ENCODE results near the gene IRX5. TPM values are rescaled to one million over a fixed set of nuclear protein-coding genes. Genes with fewer than 3 reads are reported as not detected.

The IRX5 gene
- total RNA-seq, 1 experiment from 2014 or later, result 0.86 TPM

GRCh38 chr16:54926166-54926838, 4.4 kb upstream of the IRX5 start:
- POLR2A ChIA-PET, result no interaction called here
- TF ChIP-seq, protein P1, sequence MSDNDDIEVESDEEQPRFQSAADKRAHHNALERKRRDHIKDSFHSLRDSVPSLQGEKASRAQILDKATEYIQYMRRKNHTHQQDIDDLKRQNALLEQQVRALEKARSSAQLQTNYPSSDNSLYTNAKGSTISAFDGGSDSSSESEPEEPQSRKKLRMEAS (IDR thresholded peaks at IDR 0.05), result no peak
- TF ChIP-seq RAD21 (IDR thresholded peaks at IDR 0.05; ENCODE audit: low read depth) (no peak), TCF7L2 (IDR thresholded peaks at IDR 0.05; ENCODE audit: borderline replicate concordance, extremely low read depth, insufficient read depth, insufficient read length) (no peak), ZFX (IDR thresholded peaks at IDR 0.05) (no peak), EZH2 (IDR thresholded peaks at IDR 0.05) (no peak), CEBPB (IDR thresholded peaks at IDR 0.05; ENCODE audit: low read depth) (no peak), REST (IDR thresholded peaks at IDR 0.05; ENCODE audit: low read depth) (no peak), ATF3 (IDR thresholded peaks at IDR 0.05) (no peak), YY1 (IDR thresholded peaks at IDR 0.05; ENCODE audit: extremely low read depth, insufficient replicate concordance, low read depth, low read length) (no peak), POLR2AphosphoS5 (IDR thresholded peaks at IDR 0.05; ENCODE audit: low read depth, low read length) (no peak), ZNF274 (IDR thresholded peaks at IDR 0.05; ENCODE audit: low read depth, low read length) (no peak), JUND (IDR thresholded peaks at IDR 0.05) (no peak), EGR1 (IDR thresholded peaks at IDR 0.05; ENCODE audit: low read depth) (no peak), POLR2A (IDR thresholded peaks at IDR 0.05; ENCODE audit: borderline replicate concordance, extremely low read depth, insufficient read depth, insufficient read length) (no peak), ZBTB33 (IDR thresholded peaks at IDR 0.05; ENCODE audit: extremely low read depth, insufficient replicate concordance, low read length) (no peak), FOSL1 (IDR thresholded peaks at IDR 0.05; ENCODE audit: low read depth) (no peak), ELF1 (IDR thresholded peaks at IDR 0.05; ENCODE audit: borderline replicate concordance, low read depth) (no peak), SIN3A (IDR thresholded peaks at IDR 0.05; ENCODE audit: low read depth) (no peak), SRF (IDR thresholded peaks at IDR 0.05; ENCODE audit: low read depth) (no peak)
- TF ChIP-seq, protein P2, sequence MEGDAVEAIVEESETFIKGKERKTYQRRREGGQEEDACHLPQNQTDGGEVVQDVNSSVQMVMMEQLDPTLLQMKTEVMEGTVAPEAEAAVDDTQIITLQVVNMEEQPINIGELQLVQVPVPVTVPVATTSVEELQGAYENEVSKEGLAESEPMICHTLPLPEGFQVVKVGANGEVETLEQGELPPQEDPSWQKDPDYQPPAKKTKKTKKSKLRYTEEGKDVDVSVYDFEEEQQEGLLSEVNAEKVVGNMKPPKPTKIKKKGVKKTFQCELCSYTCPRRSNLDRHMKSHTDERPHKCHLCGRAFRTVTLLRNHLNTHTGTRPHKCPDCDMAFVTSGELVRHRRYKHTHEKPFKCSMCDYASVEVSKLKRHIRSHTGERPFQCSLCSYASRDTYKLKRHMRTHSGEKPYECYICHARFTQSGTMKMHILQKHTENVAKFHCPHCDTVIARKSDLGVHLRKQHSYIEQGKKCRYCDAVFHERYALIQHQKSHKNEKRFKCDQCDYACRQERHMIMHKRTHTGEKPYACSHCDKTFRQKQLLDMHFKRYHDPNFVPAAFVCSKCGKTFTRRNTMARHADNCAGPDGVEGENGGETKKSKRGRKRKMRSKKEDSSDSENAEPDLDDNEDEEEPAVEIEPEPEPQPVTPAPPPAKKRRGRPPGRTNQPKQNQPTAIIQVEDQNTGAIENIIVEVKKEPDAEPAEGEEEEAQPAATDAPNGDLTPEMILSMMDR (IDR thresholded peaks at IDR 0.05 in 2 of 3, conservative IDR thresholded peaks at IDR 0.05 in 1 of 3; ENCODE audit: borderline replicate concordance in 1 of 3, insufficient read depth in 1 of 3, low read depth in 2 of 3, low read length in 2 of 3), result no peak
- ATAC-seq (no peak), DNase-seq (ENCODE audit: low read depth, low spot score) (no peak)
- no peak overlapping the region for H3K4me3 ChIP-seq (replicated peaks in 1 of 2; ENCODE audit: low read depth in 1 of 2, low read length in 2 of 2)
- CTCF ChIA-PET, result no interaction called here
- BruUV-seq (replicated peaks), result no TSS peak
- no peaks in the 10 kb centered on the region for H3K36me3 ChIP-seq (ENCODE audit: control insufficient read depth in 1 of 2, insufficient read depth in 2 of 2, low read length in 2 of 2)
- H3K9me3 ChIP-seq (ENCODE audit: control insufficient read depth in 1 of 2, insufficient read depth in 1 of 2, low read depth in 1 of 2, low read length in 2 of 2), result no peaks in the 10 kb centered on the region
- H4K20me1 ChIP-seq (ENCODE audit: insufficient read depth), result no peaks in the 10 kb centered on the region; the same call in 1 of the 2 replicates
- intact Hi-C loops (cut with micrococcal nuclease), result loop anchor here (10.0 kb wide), 1 partner anchor 1152 kb away; no protein-coding TSS in a partner anchor
- RAD21 ChIA-PET (ENCODE audit: low non-redundant PET in 1 of 2, low total read pairs in 2 of 2, uncharacterized antibody in 2 of 2, unreplicated experiment in 2 of 2), result no interaction called here
- H3K9me2 ChIP-seq (ENCODE audit: insufficient read depth), result no peaks in the 10 kb centered on the region
- no peak overlapping the region for H2AFZ ChIP-seq (ENCODE audit: low read depth, low read length, poor library complexity, severe bottlenecking)
- H3K27me3 ChIP-seq (ENCODE audit: insufficient read depth, low read length), result peaks cover 20% of the 10 kb centered on the region
- H3K79me2 ChIP-seq (ENCODE audit: insufficient read depth, low read length), result no peaks in the 10 kb centered on the region
- no peak overlapping the region for H3K4me2 ChIP-seq (ENCODE audit: low read length)
- no peak overlapping the region for H3K9ac ChIP-seq (ENCODE audit: low read length)
- peaks cover 0 to 7% of the 10 kb centered on the region in 2 experiments; a peak in 1 of 4 replicates for H3K4me1 ChIP-seq (ENCODE audit: control insufficient read depth in 1 of 2, insufficient read depth in 2 of 2, low read length in 2 of 2)
- no peak overlapping the region for H3K27ac ChIP-seq (ENCODE audit: low read depth, low read length)
